Measurements from ENCODE around the gene S1PR2.
"Not testable (repeated sequence)": the region's sequence is repeated elsewhere in the genome, so short reads cannot be mapped to it uniquely, and the experiment has no call there.

Gene S1PR2

DNA sequence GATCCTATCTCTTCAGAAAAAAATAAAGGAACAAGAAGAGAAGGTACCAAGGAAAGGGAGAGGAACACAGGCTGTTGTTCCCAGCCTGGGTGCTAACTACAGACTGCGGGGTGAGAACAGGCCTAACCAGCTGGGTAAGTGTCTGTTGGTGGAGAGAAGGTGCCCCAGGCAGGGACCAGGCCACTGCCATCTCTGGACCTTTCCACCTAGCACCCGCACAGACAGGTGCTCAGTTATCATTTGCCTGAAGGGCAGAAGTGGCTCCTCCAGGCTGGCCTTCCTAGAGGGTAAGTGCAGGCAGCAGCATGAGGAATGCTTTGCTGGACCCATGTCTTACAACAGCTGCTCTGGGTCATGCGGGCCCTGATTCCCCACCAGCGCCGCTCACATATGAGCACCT, 46.5 kb downstream of the S1PR2 start:
- DNase-seq, result no peak

DNA sequence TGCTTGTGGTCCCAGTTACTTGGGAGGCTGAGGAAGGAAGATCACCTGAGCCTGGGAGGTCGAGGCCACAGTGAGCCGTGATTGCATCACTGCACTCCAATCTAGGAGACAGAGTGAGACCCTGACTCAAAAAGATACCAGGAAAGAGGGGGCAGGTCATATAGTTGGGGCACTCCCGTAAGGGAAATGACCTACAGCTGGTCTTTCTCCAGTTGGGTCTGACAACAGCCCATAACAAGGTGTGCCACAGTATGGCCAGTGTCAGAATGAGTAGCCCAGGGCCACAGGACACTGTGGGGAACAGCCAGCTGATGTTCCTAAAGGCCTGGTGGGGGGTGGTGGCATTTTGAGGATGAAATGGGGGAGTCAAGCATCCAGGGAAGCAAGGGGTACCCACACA, 47.2 kb downstream of the S1PR2 start:
- no peak for DNase-seq

DNA sequence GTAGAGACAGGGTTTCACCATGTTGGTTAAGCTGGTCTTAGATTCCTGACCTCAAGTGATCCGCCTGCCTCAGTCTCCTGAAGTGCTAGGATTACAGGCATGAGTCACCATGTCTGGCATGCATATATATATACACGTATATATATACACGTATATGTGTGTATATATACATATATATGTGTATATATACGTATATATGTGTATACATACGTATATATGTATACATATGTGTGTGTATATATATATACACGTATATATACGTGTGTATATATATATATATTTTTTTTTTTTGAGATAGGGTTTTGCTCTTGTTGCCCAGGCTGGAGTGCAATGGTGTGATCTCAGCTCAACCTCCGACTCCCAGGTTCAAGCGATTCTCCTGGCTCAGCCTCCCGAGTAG, 48.3 kb downstream of the S1PR2 start:
- DNase-seq, result no peak

DNA sequence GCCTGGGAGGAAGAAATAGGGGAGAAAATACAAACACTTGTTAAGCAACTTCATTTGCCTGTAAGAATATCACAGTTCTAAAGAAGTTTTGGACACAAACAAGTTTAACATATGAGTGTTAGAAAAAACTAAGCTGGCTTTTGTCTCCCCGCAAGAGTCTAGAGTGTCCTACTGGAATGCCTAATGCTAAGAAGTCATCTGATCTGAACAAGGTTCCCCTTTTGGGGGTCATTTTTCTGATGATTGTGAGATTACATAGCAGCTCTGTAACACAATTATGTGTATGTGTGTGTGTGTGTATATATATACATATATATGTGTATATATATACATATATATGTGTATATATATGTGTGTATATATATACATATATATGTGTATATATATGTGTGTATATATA, 49.1 kb downstream of the S1PR2 start:
- DNase-seq, result no peak

DNA sequence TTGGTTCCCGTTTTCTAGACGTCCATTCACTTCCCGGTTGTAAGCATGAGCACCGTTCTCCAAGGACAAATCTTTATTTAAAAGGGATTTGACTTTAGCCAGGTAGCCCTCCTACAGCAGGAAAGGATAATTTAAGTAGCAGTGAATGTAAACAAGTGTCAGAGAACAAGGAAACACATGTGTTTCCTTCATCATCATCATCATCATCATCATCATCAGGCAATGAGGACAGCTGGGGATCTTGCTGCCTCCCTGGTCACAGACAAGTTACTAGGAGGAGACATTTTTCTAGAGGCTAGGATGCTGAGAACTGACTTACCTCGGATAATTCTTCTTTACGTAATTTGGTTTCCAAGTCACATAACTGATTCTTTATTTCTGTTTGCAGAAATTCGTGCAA, 50.7 kb downstream of the S1PR2 start:
- DNase-seq, result no peak

DNA sequence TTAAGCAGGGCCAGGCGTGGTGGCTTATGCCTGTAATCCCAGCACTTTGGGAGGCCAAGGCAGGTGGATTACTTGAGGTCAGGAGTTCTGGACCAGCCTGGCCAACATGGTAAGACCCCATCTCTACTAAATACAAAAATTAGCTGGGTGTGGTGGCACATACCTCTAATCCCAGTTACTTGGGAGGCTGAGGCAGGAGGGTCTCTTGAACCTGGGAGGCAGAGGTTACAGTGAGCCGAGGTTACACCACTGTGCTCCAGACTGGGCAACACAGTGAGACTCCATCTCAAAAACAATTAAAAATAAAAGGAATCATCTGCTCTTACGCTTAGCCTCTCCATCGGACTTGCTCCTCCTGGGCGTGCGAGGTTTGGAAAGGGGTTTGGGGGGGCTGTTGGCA, 51.1 kb downstream of the S1PR2 start:
- not testable (repeated sequence) for DNase-seq

DNA sequence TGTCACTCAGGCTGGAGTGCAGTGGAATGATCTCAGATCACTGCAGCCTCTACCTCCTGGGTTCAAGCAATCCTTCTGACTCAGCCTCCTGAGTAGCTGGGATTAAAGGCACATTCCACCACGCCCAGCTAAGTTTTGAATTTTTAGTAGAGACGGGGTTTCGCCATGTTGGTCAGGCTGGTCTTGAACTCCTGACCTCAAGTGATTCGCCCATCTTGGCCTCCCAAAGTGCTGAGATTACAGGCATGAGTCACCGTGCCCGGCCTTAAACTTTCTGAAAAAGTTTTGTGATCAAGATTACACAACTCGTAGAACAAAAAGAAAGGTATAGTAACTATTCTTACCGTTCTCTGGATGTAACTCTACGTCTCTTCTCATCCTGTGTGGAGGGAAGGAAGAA, 57.6 kb downstream of the S1PR2 start:
- no peak for DNase-seq
